Activated CD8-positive, alpha-beta memory T cell treated with anti-CD3 and anti-CD28 coated beads for 48 hours (primary cell): ENCODE results near the gene LZTR1.

ENCODE experiments used
- DNase-seq, 3 experiments: peaks; one replicate each; pipeline ENCODE4 v3.0.0-alpha.2; 2020; ENCODE audit warnings: low read depth in 2 of 3, low spot score in 2 of 3

LZTR1 gene

DNA sequence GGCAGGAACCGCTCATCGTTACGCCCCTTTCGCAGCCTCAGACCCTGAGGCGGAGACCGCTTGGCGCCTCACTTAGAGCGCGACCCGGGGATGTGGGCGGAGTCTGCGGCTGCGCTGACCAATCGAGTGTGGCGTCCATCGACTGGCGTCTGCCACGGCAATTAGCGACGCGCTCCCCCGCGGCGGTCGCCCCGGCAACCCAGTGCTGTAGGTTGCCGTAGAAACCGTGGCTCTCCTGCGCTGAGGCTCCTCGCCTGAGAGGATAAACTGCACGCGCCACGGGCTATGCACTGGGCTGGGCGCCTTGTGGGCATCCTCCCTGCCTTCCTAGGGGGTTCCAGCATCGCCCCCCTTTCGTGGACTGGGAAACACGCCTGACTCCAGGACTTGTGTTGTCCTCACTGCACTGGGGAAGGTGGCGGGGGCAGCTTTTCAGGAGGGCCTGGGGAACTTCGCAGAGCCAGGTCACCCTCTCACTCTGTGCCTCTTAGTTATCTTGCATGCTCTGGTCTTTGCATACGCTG is 32.2 kb downstream of the LZTR1 start:
- peak; percentile 64 to 83 (median 67) for DNase-seq

- no peak for DNase-seq
These were observed 32.8 kb downstream of the LZTR1 start, which contains the start of gene P2RX6 for GRCh38 chr22:21014726-21015465. Gene P2RX6, plus strand, starts transcription at chr22:21015165. Its CDS starts 10 bp downstream, at chr22:21015175.

- no peak for DNase-seq
These were observed 33.4 kb downstream of the LZTR1 start for GRCh38 chr22:21015466-21016006.

DNA sequence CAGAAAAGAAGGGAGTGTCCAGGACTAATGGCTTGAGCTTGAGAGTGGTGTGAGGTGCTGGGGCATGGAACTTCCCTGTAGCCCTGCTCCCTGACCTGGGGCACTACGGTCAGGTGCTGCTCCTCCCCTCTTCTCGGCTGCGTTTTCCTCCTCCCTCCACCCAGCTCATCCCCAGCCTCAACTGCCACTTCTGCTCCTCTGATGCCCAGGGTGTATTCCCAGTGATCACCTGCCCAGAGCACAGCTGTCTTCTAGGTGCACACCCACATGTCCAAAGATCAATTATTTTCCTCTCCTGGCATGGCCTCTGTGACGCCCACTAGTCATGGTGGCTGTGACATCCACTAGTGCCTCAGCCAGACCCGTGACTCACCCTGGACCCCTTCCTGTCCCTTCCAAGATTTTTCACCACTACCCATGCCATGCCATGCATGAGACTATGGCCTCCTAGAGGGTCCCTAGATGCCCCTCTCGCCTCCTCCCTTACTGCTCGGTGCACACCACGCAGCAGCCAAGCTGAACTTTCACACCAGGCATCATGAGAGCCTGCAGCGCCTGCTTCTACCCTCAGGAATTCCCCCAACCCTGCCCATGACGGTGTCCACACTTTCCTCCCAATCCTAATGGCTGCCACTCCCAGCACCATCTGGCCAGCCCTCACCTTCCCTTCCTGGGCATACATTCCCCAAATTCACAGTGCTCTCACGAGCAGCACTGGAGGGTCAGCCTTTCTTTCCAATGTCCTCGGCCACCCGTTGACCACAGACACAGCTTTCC is 34.7 kb downstream of the LZTR1 start:
- no peak for DNase-seq

DNA sequence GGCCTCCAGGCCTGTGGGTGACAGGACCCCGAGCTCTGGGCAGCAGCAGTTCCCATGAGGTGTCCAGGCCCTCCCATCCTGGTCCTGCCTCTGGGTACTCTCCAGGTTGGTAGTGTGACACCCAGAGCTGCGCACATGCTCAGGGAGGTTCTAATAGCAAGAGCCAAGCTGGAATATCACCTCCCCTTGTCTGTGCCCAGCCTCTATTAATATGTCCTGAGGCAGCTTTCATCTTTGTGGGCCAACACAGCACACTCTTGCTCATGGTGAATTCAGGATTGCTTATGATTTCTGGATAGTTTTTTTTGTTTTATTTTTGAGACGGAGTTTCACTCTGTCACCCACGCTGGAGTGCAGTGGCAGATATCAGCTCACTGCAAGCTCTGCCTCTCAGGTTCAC is 36.2 kb downstream of the LZTR1 start:
- DNase-seq = no peak

GRCh38 chr22:21020802-21021429 is 38.8 kb downstream of the LZTR1 start:
- no peak for DNase-seq

GRCh38 chr22:21022507-21022906 is 40.4 kb downstream of the LZTR1 start:
- no peak for DNase-seq

DNA sequence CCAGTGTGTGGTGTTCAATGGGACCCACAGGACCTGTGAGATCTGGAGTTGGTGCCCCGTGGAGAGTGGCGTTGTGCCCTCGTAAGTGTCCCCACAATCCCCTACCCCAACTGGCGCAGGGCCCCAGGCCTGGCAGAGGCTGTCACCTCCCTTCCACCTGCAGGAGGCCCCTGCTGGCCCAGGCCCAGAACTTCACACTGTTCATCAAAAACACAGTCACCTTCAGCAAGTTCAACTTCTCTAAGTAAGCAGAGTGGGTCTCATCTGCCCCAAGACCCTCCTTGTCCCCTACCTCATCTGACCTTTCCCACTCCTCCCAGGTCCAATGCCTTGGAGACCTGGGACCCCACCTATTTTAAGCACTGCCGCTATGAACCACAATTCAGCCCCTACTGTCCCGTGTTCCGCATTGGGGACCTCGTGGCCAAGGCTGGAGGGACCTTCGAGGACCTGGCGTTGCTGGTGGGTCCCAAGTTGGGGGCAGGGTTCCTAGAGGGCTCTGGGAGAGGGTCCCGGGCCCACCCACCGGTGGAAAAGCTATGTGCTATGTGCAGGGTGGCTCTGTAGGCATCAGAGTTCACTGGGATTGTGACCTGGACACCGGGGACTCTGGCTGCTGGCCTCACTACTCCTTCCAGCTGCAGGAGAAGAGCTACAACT is 41.0 kb downstream of the LZTR1 start:
- no peak for DNase-seq

GRCh38 chr22:21025266-21025665 is 43.2 kb downstream of the LZTR1 start:
- no peak for DNase-seq

DNA sequence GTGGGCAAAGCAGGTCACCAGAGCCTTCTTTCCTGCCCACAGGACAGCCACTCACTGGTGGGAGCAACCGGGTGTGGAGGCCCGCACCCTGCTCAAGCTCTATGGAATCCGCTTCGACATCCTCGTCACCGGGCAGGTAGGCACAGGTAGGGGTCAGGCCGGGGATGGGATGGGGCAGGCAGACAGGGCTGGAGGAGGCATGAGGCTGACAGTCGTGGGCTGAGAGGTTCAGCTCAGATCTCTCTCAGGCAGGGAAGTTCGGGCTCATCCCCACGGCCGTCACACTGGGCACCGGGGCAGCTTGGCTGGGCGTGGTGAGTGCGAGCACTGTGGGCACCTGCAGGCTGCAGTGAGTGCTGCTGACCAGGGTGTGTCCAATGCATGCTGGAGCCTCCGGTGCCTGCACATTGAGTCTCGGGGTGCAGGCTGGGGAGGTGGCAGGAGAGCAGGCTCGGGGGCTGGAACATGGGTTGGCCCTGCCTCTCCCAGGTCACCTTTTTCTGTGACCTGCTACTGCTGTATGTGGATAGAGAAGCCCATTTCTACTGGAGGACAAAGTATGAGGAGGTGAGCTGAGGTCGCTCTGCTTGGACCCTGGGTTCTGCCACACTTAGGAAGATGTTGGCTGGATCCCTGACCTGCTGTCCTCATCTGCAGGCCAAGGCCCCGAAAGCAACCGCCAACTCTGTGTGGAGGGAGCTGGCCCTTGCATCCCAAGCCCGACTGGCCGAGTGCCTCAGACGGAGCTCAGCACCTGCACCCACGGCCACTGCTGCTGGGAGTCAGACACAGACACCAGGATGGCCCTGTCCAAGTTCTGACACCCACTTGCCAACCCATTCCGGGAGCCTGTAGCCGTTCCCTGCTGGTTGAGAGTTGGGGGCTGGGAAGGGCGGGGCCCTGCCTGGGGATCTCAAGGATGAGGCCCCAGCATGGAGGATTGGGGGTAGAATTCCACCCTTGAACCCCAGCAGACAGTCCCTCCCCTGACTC is 44.0 kb downstream of the LZTR1 start:
- no peak for DNase-seq

- no peak for DNase-seq
These were observed 44.9 kb downstream of the LZTR1 start for GRCh38 chr22:21026783-21027692.

DNA sequence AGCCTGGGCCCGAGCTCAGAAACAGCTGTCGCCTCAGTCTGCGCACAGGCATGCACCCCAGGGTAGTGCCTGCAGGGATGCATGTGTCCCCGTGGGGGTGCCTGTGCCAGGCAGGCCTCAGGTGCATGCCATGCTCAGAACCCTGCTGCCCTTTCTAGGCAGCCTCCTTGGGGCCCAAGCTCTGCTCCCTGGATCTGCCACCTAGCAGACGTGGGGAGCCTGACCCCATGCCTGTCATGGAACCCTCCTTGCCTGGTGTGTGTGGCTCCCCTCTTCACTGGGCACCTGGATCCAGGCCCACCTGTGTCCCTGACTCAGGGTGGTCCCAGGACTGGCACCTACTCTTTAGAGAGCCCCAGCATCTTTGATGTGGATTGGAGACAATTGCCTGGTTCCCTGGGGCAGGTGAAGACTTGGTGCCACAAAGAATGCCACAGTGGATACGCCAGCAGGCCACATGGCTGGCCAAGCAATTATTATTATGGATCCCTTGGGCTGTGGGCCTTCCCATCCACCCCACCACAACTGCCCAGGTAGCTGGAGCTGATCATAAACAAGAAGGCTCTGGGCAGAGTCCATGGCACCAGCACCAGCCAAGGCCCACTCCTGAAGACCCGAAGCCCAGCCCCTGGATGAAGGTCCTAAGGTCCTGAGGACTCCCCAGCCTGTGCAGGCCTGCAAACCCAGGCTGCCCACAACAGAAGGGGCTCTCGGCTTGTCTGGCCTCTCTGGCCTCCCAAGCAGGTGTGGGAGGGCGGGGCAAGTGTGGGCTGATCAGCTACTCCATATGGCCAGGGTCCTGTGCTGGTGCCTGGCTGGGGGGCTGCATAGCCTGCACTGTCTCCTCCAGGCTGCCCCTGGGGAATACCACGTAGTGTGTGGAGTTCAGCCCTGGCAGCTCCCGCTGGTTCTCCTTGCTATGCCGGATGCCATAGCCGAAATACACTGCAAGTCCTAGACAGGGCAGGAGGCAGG is 46.5 kb downstream of the LZTR1 start:
- no peak for DNase-seq

DNA sequence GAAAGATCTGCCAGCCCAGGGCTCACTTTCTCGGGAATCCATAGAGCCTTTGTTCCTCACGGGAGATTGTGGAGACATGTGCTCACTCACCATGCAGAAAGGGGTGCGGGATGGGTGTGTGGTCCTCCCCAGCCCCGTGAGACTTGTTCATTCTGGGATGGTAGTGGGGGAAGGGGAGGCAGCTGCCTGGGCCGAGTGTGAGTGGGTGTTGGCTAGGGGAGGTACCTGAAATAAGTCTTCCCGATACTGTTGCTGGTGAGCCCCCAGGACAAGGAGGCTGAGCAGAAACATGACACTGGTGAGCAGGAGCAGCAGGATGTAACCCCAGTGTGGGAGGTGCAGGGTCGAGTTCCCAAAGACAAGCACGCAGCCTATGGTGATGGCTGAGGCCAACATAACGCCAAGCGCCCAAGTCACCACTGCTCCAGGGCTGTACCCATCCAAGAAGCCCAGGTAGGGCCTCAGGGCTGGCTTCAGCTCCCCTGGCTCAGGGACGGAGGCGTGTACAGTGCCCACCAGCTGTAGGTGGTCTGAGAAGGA is 47.5 kb downstream of the LZTR1 start:
- no peak for DNase-seq

DNA sequence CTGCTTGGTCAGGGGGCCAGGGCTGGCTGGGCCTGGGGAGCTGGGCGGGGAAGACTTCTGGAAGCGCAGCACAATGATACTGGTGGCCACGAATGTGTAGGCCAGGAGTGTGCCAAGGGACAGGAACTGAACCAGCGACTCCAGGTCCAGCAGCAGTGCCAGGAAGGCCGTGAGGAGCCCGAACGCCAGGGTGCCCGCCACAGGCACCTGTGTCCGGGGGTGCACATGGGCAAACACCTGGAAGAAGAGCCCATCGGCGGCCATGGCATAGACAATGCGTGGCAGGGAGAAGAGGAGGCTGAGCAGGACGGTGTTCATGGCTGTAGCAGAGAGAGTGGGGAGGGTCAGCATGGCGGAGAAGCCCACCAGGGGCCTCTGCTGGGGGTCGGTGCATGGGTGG is 47.9 kb downstream of the LZTR1 start:
- DNase-seq = no peak

DNA sequence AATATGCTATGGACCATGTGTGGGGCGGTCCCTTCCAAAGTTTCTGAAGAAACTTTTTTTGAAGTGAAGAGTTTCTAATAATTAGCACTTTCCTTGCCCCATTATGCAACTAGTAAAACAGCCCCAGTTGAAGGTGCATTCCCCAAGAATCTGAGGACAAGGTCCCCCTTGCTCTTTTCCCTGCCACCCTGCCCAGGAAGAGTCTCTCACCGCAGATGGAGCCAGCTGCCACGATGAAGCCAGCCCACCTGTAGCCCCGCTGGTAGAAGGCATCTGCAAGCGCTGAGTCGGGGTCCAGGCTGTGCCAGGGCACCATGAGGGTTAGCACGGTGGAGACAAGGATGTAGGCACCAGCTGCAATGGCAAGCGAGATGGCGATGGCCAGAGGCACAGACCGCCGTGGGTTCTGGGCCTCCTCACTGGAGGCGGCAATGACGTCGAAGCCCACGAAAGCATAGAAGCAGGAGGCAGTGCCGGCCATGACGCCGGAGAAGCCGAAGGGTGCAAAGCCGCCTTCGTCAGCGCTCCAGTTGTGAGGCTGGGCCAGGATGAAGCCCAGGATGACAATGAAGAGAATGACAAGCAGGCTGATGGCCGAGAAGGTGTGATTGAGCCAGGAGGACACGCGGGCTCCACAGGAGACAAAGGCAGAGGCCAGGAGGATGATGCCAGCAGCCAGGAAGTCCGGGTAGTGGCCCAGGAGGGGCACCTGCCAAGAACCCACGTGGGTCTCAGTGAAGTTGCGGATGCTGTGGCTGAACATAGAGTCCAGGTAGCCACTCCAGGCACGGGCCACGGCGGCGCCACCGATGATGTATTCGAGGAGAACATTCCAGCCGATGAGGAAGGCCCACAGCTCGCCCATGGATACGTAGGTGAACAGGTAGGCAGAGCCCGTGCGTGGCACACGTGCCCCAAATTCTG is 48.8 kb downstream of the LZTR1 start:
- no peak for DNase-seq

DNA sequence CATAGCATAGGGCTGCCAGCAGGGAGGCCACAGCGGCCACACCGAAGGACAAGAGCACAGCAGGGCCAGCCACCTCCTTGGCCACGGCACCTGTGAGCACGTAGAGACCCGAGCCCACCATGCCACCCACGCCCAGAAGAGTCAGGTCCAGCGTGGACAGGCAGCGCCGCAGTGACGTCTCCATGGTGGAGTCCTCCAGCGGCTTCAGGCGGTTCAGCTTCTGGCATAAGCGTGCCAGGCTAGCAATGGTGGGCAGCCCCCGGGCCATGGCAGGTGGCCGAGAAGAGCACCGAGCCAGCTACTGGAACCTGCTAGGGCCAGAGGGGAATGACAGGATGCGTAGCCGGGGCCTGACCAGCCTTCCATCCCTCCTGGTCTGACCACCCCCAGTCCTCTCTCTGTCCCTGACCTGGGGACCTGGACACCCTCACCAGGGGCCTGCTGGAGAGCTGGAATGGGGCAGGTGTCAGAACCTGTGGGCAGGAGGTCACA is 49.5 kb downstream of the LZTR1 start:
- no peak for DNase-seq
